PC-3 (cell line): Measurements from ENCODE around the gene NINJ2.
"Not testable (repeated sequence)": the region's sequence is repeated elsewhere in the genome, so short reads cannot be mapped to it uniquely, and the experiment has no call there.

Experiments used
- EZH2 ChIP-seq: fragments of 300-600 bp; sonication (generic); IDR thresholded peaks from one replicate; pipeline ENCODE4 v1.6.1; 2017; ENCODE audit warnings: antibody characterized with exemption, mild to moderate bottlenecking, low read length; ENCODE audit not compliant: unreplicated experiment
- TF ChIP-seq, protein P1 (sequence below): fragments of 300-600 bp; sonication (generic); conservative IDR thresholded peaks from 2 replicates; pipeline ENCODE4 v1.5.1; 2017; ENCODE audit warnings: antibody characterized with exemption, low read depth, mild to moderate bottlenecking, low read length

DNA sequence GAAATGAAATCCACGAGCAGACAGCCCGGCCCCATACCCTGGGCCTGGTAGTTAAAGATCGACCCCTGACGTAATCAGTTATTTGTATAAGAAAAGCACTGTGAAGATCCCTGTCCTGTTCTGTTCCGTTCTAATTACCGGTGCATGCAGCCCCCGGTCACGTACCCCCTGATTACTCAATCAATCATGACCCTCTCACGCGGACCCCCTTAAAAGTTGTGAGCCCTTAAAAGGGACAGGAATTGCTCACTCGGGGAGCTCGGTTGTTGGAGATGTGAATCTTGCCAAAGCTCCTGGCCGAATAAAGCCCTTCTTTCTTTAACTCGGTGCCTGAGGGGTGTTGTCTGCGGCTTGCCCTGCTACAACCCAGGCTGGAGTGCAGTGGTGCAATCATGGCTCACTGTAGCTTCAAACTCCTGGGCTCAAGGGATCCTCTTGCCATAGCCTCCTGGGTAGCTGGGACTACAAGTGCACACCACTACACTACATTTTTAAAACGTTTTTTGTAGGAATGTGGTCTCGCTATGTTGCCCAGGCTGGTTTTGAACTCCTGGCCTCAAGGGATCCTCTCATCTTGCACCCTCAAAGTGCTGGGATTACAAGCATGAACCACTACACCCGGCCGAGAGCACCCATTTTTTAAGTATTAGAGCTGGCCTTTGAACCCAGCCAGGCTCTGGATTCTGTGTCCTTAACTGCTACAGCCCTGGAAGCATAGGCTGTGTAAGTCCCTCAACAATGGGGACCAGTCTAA lies 85.1 kb downstream of the NINJ2 start:
- TF ChIP-seq, protein P1, sequence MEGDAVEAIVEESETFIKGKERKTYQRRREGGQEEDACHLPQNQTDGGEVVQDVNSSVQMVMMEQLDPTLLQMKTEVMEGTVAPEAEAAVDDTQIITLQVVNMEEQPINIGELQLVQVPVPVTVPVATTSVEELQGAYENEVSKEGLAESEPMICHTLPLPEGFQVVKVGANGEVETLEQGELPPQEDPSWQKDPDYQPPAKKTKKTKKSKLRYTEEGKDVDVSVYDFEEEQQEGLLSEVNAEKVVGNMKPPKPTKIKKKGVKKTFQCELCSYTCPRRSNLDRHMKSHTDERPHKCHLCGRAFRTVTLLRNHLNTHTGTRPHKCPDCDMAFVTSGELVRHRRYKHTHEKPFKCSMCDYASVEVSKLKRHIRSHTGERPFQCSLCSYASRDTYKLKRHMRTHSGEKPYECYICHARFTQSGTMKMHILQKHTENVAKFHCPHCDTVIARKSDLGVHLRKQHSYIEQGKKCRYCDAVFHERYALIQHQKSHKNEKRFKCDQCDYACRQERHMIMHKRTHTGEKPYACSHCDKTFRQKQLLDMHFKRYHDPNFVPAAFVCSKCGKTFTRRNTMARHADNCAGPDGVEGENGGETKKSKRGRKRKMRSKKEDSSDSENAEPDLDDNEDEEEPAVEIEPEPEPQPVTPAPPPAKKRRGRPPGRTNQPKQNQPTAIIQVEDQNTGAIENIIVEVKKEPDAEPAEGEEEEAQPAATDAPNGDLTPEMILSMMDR = not testable (repeated sequence)
- TF ChIP-seq EZH2 = not testable (repeated sequence)
